ENCODE data around the gene C11orf68. TPM values are rescaled to one million over a fixed set of nuclear protein-coding genes. Genes with fewer than 3 reads are reported as not detected.
A peak's percentile ranks its signal among the peaks of the same experiment; 100 is the strongest.

Gene C11orf68
- total and polyA plus RNA-seq, 9 of the 15 experiments (the other 6 are each of a cell fraction or from before 2014, with no cell fraction given) = 3.6 to 35.9 (median 12.8) TPM

GRCh38 chr11:65873318-65874156, 45.3 kb downstream of the C11orf68 start (continued):
- TF ChIP-seq NR4A1 (CRISPR knock-in tag; IDR thresholded peaks at IDR 0.05) (no peak), NR4A1 (tag; IDR thresholded peaks at IDR 0.05) (no peak), COPS2 (conservative IDR thresholded peaks at IDR 0.05) (no peak), RBM34 (IDR thresholded peaks at IDR 0.05; ENCODE audit: borderline replicate concordance, insufficient read depth, low read length) (no peak), ZNF347 (CRISPR knock-in tag; IDR thresholded peaks at IDR 0.05; ENCODE audit: low read depth) (no peak), CHD1 (IDR thresholded peaks at IDR 0.05; ENCODE audit: low read length) (no peak), XRCC3 (IDR thresholded peaks at IDR 0.05) (no peak), TCF7 (IDR thresholded peaks at IDR 0.05; ENCODE audit: borderline replicate concordance) (no peak), NCOA1 (IDR thresholded peaks at IDR 0.05; ENCODE audit: low read depth) (no peak), IRF1 (CRISPR knock-in tag; IDR thresholded peaks at IDR 0.05; ENCODE audit: borderline replicate concordance) (no peak), CTBP1 (IDR thresholded peaks at IDR 0.05; ENCODE audit: borderline replicate concordance) (peak; percentile 77), STAT6 (CRISPR knock-in tag; IDR thresholded peaks at IDR 0.05) (no peak), ZBTB40 (IDR thresholded peaks at IDR 0.05) (0 out of 2 replicates have a peak, but pooled peaks have one; percentile 60), ZBTB40 (CRISPR knock-in tag; IDR thresholded peaks at IDR 0.05) (no peak), ZSCAN32 (CRISPR knock-in tag; IDR thresholded peaks at IDR 0.05) (no peak)
